Stromal cell of bone marrow (primary cell): Measurements from ENCODE around the gene CCZ1B.
"Not testable (repeated sequence)": the region's sequence is repeated elsewhere in the genome, so short reads cannot be mapped to it uniquely, and the experiment has no call there.

Source experiments
- DNase-seq: peaks from one replicate; pipeline ENCODE4 v3.0.0-alpha.2; 2012; ENCODE audit warnings: low read depth

Gene CCZ1B

DNA sequence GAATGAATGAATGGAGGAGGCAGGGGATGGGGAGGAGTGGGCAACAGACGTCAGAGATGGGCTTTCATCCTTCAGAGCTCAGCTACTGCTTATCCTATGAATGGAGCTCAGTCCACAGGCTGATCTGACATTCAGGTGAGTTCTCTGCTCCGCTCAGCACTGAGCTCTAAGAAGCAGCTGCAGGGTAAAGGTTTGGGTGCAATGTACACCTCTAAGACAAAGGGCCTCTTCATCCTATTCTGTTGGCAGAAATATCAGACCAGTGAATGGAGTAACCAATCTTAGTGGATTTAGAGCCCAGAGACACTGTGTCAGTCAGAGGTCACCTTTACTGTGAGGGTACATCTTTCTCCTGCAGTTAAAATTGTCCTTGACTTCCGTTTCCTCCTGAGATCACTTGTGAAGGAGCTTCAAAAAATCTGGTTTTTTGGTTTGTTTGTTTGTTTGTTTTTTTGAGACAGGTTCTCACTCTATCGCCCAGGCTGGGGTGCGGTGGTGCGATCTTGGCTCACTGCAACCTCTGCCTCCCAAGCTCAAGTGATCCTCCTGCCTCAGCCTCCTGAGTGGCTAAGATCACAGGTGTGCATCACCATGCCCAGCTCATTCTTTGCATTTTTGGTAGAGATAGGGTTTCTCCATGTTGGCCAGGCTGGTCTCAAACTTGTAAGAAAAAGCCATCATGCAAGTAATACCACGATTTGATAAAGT lies 5.1 kb upstream of the CCZ1B start:
- no peak for DNase-seq

DNA sequence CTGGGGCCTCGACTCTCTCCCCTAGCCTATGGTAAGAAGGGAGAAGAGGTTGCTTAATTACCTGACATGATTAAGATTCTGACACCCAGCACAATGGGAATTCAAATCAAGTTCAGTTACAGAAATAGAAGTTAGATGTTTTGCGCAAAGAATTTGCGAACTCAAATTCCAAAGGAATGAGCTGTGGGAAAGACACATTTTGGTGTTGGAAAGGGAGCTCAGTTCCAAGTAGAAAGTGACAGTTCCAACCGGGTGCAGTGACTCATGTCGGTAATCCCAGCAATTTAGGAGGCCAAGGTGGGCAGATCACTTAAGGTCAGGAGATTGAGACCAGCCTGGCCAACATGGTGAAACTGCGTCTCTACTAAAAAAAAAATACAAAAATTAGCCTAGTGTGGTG lies 4.0 kb upstream of the CCZ1B start:
- DNase-seq, result not testable (repeated sequence)

DNA sequence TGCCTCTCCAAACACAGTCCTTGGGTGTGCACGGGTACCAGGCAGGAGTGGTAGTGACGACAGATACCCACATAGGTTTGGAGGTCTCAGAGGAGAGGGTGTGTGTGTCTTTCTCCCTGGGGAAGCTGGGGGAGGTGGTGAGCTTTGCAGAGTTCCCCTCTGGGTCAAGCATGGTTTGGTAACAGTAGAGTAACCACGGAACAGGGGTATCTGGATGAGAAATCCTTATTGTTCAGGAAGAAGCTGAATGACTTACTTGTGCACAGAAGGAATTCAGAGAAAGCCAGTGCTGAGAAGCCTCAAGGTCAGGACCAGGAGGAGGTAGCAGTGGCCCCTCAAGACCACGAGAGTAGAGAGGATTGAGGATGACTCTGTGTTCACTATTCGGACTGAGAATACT lies 3.5 kb upstream of the CCZ1B start:
- DNase-seq, result not testable (repeated sequence)

DNA sequence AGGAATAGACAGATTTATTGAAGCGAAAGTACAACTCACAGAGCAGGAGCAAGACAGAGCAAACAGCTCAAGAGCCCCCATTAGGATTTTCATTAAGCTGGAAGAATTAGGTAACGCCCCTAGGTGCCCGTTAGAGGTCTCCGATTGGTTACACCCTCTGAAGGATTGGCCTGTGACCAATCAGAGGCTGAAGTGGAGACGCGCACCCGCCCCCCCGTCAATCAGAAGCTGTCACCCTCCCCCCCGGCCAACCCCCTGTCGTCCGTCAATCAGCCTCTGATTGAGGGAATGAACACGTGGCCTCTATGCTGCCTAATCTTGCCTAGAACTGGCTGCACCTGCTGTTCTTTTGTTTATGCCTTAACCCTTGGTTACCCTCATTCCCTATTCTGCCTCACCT lies 1.1 kb upstream of the CCZ1B start:
- DNase-seq, result not testable (repeated sequence)

DNA sequence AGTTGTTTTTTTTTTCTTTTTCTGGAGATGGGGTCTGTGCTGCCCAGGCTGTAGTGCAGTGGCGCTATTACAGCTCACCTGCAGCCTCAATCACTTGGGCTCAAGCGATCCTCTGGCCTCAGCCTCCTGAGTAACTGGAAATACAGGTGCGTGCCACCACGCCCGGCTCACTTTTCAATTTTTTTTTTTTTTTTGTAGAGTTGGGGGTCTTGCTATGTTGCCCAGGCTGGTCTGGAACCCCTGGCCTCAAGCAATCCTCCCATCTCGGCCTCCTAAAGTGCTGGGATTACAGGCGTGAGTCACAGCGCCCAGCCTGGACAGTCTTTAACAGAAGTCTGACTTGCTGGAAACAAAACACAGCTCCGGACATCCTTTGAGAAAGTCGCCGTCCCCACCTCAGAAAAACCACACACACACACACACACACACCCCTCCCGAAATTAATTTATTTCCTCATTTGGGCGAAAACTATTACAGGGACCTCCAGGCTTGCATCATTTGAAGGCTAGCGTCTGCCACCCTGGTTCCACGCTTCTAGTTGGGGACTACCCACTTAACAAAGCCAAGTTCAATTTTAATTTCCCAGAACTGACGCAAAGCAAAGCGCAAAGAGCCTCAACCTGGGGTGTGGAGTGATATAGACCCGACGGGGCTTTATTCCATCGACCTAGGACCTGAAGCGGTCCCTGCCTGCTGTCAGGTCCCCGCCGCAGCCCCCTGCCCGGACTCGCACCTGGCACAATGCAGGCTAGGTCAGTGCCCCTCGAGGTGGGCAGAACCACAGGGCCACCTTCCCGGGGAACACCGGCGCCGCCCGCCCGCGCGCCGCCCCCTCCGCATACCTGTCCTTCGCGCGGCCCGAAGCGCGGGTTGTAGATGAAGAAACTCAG lies 594 bp downstream of the CCZ1B start:
- not testable (repeated sequence) for DNase-seq

DNA sequence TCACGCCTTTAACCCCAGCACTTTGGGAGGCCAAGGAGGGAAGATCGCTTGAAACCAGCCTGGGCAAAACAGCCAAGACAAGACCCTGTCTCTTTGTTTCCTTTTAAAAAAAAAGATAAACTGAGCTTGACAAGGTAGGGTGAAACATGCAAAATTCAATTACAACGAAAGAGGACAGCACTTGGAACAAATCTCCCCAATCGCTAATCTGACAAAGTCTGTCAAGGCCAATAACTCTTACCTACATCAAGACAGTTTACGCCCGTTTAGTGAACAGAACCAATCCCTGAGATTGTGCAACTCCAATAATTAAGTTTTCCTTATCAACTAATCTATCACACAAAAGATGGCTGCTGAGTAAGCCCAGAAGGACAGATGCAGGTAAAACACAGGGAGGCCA lies 4.5 kb downstream of the CCZ1B start:
- not testable (repeated sequence) for DNase-seq

DNA sequence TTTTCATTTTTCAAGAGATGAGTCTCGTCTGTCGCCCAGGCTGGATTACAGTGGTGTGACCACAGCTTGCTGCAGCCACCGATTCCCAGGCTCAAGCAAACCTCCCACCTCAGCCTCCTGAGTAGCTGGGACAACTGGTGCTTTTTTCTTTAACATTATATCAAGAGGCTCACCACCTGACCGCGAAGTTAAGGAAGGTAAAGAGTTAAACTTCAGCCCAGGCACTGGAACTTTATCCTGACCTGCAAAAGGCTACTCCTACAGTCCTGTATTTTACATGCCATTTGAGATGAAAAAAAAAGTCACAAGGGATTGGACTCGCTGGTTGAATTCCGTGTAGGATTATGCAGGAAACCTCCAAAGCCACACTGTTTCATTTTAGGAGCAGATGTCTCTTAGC lies 10.6 kb downstream of the CCZ1B start:
- DNase-seq, result not testable (repeated sequence)

DNA sequence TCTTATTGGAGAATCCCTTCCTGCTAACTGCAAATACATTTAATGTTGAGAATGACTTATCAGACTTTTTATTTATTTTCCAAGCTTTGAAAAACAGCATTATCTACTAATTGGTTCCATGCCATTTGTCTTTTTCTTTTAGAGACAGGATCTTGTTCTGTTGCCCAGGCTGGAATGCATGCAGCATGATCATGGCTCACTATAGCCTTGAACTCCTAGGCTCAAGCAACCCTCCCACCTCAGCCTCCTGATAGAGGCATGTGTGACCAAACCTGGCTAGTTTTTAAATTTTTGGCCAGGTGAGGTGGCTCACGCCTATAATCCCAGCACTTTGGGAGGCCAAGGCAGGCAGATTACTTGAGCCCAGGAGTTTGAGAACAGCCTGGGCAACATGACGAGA lies 13.1 kb downstream of the CCZ1B start:
- not testable (repeated sequence) for DNase-seq

DNA sequence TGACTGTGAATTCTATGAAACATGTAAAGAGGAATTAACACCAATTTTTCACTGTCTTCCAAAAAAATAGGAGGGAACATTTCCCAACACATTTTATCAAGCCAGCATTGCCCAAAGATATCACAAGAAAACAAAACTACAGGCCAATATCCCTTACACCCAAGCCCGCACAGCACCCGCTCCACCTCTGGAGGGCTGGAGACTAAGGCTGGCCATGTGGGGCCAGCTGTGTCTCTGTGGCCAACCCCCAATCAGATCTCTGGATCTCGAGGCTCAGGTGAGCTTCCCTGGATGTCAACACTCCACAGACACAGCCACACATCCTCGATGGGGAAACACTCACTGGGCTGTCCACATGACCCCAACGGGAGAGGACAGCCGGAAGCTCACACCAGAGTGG lies 18.1 kb downstream of the CCZ1B start:
- not testable (repeated sequence) for DNase-seq

DNA sequence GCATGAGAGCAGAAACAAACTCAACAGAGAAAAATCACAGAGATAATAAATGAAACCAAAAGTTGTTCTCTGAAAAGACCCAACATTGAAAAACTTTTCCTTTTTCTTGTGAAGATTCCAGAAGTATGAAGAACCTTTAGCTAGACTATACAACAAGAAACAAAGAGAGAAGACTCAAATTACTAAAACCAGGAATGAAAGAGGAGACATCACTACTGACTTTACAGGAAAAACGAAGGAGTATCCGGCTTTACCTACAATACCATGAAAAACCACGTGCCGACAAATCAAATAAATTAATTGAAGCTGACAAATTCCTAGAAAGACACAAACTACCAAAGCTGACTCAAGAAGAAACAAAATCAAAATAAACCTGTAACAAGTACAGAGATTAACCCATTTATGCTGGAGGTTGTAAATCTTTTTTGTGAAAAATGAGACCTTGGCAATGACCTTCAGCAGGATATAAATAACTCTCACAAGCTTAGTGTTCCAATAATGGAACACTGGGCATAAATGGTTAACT lies 18.6 kb downstream of the CCZ1B start:
- DNase-seq, result not testable (repeated sequence)

DNA sequence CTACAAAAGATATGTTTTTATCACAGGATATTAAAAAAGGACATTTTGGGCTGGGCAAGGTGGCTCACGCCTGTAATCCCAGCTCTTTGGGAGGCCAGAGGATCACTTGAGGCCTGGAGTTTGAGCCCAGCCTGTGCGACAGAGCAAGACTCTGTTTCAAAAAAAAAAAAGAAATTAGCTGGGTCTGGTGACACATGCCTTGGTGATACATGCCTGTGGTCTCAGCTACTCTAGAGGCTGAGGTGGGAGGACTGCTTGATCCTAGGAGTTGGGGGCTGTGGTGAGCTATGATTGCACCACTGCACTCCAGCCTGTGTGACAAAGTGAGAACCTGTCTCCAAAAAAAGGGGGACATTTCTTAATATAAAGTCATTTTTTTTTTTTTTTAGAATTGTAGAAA lies 25.7 kb downstream of the CCZ1B start:
- DNase-seq, result not testable (repeated sequence)

DNA sequence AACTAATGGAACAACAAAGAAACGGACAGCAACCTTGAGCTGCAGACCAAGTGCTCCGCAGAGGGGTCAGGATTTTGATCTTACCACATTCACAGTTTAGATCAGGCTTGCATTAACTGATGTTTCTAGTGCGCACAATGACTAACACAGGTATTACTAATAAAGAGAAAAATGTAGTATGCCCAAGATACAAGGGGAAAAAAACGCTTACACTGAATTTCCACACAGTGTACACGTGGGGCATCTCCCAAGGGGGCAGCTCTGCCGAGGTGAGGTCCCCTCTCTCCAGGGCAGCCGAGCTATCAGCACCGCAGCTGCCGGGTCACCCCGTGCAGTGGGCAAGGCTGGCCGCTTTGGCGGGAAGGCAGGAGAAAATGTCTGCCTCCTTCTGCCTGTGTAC lies 26.2 kb downstream of the CCZ1B start:
- DNase-seq, result not testable (repeated sequence)

DNA sequence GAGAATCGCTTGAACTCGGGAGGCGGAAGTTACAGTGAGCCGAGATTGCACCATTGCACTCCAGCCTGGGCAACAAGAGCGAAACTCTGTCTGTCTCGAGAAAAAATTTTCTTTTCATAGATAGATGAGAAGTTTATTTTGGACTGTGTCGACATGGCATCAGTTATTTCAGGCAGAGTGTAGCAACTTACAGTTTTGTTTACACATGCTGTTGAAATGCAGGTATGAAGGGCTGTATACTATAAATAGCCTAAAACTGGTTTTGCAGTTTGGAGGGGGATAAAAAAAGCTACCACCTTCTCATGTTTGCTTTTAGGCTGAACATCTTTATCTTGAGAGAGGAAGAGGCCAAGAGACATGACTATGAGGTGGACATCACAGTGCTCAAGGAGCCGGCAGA lies 28.0 kb downstream of the CCZ1B start:
- DNase-seq, result not testable (repeated sequence)

DNA sequence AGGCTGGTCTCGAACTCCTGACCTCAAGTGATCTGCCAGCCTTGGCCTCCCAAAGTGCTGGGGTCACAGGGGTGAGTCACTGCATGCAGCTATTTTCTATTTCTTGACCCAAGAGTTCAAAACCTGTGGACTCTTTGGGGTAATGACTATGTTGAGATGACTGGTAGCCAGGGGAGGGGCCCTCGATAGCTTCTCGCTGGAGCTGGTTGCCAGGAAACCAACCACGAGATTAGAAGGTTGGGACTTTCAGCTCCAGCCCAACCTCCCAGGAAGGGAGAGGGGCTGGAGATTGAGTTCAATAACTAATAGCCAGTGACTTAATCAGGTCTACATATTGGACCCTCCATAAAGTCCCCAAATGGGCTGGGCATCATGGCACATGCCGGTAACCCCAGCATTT lies 28.9 kb downstream of the CCZ1B start:
- not testable (repeated sequence) for DNase-seq

DNA sequence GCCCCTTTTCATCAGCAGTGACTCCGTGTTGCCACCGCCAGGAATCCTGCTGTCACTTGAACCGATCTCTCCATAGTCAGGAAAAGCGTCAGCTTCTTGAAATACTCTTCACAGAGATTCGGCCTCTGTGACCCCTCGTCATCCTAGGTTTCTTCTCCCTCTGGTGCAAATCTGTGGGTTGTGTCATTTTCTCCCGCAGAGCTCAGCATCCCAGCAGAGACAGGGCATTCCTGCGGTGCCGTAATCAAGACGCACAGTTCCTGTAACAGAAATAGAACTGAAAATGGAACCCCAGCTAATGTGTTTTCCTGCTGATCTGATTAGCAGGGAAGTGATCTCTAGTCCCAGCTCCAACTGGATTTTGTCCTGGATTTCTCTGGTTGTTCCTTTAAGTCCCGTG lies 31.8 kb downstream of the CCZ1B start:
- DNase-seq, result not testable (repeated sequence)

DNA sequence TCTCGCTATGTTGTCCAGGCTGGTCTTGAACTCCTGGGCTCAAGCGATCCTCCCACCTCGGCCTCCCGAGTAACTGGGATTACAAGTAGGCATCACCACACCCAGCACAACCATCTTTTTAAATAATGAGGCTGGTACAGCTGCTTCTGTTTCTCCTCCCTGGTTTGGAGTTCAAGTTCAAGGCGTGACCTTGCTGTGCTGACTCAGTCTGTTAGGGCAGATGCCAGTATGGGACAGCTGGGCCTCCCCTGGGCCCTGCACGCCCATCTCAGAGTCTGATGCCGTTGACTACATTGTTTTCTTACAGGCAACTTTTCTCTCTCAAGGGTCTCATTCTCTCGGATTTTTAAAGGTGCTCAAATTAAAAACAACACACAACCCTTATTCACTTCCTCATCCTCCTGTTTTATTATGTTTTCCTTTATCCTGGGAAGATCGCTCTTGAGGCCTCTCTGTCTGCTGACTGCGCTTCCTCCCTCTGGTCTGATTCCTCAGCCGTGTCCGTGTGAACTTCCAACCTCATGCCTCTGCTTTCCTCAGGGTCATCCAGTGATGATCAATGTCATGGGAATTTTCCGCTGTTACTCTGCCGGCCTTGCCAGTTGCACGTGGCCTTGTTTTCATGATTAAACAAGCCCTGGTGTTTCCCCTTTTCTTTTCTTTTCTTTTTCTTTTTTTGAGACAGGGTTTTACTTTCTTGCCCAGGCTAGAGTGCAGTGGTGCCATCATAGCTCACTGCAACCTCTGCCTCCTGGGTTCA lies 33.8 kb downstream of the CCZ1B start:
- not testable (repeated sequence) for DNase-seq

DNA sequence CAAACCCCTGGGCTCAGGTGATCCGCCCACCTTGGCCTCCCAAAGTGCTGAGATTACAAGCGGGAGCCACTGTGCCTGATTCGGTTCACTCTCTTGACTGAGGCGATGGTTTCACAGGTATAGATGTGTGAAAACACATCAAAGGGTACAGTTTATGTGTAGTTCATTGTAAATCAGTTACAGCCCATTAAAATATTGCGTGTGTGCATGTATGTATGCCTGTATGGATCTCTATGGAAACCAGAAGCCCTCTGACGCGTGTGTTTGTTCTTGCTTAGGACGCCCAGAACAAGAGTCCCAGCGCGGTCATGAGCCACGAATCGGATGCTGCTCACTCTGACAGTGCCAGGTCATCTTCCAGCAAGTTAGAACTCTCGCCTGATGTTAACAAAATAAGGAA lies 36.7 kb downstream of the CCZ1B start:
- not testable (repeated sequence) for DNase-seq

DNA sequence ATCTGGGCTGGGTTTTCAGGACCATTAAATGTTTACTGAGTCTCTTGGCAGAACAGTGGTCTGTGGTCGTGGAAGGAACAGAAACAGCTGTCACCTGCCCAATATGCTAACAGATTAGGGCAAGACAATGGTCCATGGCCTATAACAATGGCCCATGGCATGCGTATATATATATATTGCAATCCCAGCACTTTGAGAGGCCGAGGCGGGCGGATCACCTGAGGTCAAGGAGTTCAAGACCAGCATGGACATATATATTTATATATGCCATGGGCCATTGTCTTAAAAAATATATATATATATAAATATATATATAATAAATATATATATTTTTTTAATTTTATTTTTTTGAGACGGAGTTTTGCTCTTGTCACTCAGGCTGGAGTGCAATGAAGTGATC lies 44.5 kb downstream of the CCZ1B start:
- DNase-seq, result not testable (repeated sequence)

DNA sequence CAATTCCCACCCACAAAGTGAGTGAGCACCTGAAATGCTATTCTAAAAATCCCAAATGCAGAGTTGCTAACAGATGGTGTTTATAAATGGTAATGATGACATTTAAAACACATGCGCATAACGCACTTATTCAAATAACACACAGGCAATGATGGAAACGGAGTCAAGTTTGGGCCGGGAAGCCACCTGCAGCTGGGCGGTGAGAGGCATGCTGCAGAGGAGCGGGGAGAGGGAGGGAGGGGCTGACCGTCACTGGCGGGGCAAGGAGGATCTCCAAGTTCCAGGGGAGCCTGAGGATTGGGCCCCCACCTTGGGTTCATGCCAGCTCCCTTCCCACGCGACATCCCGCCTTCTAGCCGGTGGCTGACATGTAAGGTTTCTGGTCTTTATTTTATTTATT lies 64.9 kb downstream of the CCZ1B start:
- not testable (repeated sequence) for DNase-seq

DNA sequence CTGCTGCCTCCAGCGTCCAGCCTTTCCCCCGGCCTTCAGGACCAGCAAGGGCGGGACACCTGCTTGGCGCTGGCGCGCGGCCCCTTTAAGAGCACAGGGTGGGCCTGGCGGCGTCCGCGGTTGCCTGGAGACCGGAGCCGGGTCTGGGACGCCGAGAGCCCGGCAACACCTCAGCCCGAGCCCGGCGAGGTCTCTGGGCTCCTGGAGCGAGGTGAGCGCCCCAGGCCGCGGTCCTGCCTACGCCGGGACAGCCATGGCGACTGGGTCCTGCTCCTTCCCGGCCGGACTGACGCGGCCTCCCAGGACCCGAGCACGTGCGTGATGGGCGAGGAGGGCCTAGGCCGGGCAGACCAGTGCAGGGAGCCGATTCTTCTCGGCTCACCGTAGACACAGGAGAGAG lies 72.1 kb downstream of the CCZ1B start, which contains the start of gene RSPH10B2:
Gene RSPH10B2, plus strand, starts transcription at position 140 of the 400 bp plus-strand sequence. CDS start 3,575 bp downstream, outside the sequence.
- not testable (repeated sequence) for DNase-seq

DNA sequence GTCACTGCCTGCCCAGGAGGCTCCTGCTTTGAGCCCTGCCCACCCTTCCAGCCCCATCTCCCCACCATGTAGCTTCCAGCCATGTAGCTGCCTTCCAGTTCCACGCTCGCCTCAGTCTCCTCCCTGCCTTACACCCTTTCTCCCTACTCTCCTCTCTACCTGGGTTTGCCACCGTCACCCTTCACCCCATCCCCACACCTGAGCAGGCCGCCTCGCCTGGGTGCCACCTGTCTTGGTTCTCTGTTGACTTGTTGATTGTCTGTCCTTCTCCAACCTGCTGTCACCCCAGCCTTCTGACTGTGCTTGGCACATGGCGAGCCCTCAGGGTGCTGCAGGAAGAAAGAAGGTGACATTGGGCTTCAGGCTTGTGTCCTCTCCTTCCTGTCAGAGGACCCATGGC lies 75.9 kb downstream of the CCZ1B start:
- DNase-seq, result not testable (repeated sequence)

DNA sequence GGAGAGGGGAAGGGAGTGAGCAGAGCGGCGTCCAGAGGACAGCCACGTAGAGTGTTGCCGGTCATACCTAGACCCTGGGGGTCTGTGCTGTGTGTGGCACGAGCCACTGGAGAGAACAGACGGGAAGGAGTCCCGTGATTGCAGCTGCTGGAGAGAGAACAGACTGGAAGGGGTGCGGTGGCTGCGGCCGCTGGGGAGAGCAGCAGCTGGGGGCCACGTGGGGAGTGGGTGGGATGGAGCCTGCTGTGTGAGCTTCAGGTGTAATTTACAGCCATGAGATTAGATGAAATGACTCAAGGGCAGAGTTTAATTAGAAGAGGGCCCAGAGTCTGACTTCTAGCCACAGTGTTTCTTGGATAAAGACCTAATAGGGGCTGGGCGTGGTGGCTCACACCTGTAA lies 76.7 kb downstream of the CCZ1B start:
- DNase-seq, result not testable (repeated sequence)
